Stimulated activated CD8-positive, alpha-beta memory T cell treated with anti-CD3 and anti-CD28 coated beads, Interleukin-4, amount 100 ng/mL, for 48 hours (primary cell): ENCODE measurements around the gene H1-8.

Experiments used
- DNase-seq: peaks from one replicate; pipeline ENCODE4 v3.0.0-alpha.2; 2020

The H1-8 gene

DNA sequence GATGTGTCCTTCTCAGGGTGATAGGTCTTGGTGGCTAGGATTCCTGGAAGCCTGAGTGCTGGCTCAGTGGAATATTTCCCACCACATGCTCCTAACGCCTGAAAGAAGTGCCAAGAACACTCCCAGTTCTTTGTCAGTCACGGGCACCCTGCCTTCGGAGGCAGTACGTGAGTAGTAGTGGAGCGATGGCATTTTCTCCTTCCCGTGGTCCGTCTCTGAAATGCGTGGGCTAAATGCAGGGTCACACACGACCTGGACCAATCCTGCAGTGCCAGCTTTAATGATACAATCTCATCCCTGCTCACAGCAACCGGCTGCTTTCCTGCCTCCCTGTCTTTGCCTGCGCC is 14.5 kb downstream of the H1-8 start:
- DNase-seq: no peak

DNA sequence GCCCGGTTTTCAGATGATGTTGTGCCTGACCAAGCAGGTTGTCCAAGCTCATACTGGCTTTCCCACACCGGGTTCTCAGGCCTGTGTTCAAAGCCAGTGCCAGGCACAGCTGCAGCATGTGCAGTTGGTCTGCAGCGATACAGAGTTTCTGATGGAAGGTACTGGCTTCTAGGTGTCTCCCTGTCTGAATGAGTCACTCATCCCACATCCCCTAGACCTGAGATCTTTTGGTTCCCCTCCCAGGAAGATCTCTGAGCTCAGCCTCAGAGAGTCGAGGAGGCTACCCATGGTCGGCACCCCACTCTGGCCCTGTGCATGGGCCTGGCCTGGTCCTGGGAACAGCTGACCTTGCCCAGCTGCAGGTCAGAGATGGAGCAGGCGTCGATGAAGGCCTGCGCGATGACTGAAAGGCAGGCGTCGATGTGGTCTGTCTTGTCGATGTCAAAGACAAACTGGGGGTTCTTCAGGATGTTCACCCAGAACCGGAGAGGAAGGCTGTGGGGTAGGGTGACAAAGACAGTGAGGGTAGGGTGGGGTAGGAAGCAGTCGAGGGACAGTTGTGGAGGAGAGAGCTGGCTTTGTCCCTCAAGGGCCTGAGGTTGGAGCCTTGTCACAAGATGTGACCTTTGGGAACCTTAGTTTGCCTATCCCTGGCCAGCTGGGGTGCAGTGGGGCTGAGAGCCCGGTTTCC is 15.3 kb downstream of the H1-8 start:
- no peak for DNase-seq

DNA sequence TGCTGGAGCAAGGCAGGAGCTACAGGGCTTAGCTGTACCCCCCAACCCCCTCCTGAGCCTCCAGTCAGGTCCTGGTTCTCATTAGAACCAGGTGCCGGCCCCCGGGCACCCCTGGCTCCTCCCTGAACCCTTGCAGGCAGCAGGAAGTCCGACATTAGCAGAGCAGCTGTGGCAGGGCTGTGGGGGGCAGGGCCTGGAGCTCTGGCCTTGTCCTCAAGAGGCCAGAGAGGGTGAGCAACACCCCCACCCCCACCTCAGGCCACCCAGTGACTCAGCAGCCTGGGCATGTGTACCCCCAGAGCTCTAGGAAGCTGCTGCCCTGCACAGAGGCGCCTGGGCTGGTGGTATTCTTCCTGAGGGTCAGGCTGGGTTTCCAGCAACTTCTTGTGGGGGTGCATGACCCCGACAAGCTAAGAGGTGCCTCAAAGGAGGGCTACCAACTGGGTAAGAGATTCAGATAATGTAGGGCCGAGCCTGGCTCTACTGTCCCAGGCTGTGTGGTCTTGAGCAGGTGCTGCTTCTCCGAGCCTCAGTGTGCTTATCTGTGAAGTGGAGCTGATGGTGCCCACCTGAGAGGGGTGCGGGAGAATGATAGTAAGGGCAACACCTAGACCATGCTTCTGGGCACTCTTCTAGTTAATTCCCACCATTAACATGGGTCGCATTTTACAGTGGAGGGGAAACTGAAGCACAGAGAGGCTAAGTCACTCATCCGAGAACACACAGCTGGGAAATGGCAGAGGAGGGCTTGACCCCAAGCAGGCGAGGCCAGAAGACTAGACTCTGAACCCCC is 16.0 kb downstream of the H1-8 start:
- DNase-seq: no peak

DNA sequence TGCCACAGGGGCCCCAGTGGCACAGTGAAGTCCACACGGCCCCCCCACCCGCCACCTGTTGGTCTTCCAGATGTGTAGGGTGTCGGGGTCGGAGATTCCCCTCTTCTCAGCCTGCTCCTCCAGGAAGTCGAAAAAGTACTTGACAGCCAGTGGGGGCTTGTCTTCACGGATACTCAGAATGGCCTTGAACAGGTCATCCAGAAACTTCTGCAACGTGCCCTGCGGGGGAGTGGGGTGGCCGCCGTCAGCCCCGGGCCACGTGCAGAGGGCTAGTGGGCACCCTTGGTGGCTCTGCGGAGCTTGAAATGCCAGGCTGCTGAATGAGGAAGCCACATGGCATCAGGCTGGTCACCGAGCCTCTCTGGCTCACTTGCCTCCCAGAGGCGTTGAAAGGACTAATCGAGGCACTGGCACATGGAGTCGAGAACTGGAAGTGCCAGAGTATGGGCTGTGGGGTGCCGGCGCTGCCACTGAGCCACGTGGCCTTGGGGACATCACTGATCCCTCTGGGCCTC is 16.6 kb downstream of the H1-8 start:
- DNase-seq: no peak

DNA sequence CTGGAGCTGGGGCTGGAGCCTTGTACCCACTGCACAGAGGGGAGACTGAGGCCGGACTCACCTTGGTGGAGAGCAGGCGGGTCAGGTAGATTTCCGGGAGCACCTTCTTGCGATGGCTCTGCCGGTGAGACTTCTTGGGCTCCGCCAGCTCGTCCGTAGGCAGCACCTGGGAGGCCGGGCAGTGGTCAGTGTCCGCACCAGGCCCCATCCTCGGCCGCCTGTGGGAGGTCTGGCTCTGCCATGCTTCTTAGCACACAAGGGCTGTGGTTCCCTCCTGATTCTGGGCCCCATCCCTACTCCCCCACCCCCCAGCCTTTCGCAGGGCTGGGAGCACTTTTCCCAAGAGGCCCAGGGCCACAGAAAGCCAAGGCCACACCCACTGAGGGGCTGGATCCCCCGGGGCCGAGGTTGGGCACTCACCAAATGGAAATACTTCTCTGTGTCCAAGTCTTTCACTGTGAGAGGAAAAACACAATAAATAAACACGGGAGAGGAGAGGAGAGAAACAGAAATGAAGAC is 17.4 kb downstream of the H1-8 start:
- no peak for DNase-seq

DNA sequence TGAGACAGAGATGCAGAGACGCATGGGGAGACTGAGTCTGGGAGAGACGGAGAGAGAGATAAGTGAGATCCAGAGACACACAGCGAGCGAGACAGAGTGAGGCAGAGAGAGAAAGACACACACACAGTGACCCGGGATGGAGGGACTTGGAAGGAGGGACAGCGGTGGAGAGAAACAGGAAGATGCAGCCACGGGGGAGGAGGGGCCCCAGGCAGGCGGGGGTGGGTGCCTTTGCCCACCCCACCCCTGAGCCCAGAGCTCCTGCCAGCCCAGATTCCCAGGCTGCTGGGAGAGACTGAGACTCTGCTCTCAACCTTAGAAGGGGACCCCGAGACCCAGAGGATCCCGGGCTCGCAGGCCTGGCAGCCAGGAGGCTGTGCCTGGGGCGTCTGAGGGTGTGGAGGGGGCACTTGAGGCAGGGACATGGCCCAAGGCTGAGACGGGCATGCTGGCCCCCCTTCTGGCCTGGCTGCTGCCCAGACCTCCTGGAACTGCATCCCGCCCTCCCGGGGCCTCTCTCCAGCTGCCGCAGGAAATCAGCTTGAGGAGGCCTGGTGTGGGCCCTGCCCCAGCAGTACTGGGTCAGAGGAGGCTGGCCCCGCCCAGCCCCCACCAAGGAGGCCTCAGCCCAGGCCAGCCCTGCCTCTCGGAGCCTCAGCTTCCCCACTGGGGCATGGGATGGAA is 18.1 kb downstream of the H1-8 start:
- no peak for DNase-seq

DNA sequence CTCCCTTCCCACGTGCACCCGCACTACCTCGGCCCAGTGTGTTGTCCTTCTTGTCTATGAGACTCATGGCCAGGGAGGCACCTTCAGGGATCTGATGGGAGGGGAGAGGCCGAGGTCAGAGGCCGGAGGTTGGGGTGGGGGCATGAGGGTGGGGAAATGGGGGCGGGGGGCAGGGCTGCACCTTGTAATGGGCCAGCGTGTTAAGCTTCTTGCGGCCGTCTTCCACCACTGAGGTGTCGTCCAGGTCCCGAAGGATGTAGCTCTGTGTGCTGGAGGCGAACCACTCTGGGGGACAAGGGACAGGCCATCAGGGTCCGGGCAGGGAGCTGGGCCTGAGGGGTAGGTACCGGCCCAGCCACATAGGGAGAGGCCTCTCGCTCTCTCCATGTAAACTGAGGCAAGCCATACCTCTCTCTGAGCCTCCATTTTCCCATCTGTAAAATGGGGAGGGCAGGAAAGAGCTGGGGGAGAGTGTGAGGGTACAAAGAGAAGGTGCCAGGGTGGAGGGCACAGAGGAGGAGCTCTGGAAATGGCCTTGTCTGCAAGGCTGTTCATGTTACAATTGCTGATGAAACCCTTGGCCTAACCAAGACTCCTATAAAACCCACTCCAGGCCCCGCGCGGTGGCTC is 18.8 kb downstream of the H1-8 start:
- DNase-seq: no peak

DNA sequence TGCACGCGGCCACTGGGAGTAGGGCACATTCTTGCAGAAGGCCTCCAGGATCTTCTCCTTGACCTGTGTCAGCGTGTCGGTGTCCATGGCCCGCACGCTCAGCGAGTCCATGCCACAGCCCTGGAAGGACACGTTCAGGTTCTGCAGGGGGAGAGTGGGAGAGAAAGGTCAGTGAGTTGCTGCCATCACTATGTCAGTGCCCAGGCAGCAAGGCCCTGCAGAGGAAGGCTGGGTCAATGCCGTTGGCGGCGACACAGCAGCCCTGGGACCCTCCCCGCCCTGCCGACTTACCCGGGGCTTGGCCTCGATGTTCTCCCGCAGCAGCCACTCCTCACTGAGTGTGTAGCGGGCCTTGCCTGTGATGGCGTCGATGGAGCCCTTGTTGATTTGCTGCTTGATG is 19.8 kb downstream of the H1-8 start:
- DNase-seq: no peak

DNA sequence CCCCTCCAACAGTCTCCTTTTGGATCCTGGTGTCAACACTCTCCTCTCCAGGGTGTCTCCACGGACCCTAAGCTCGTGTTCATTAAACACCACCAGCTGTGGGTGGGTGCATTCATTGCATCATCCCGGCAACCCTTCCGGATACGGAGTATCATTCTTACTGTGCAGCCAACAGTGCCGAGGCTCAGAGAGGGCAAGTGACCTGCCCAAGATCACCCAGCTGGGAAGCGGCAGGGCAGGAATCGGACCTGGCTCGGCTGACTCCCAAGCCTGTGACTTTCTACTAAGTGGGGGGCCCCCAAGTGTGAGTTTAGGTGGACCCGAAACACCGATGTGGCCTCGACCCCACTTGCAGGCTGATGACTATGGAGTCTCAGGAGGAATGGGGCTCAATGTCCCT is 20.4 kb downstream of the H1-8 start:
- DNase-seq: no peak

DNA sequence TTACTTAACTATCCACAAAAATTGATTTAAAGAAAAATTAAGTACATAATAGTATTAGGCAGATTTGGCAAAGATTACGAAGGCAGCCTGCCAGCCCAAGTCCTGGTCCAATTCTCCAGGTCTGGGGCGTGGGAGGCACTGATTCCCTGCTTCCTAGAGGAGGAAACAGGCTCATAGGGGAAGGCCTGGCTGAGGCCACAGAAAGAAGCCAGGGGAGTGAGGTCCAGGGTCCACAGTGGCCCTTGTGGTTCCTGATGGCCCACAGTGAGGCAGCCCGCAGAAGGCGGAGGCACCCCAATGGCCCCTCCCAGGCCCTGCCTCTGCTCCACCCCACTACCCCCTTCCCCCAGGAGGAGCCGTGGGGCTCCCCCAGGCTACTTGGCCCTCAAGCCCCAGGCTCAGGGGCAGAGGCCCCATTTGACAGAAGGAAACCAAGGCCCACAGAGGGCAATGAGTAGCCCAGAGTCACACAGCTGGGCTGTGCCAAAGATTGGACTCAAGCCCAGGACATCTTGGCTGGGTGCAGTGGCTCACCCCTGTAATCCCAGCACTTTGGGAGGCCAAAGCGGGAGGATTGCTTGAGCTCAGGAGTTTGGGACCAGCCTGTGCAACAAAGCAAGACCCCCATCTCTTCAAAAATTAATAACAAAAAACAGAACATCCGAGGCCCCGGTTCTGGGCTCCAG is 21.0 kb downstream of the H1-8 start:
- DNase-seq: no peak

DNA sequence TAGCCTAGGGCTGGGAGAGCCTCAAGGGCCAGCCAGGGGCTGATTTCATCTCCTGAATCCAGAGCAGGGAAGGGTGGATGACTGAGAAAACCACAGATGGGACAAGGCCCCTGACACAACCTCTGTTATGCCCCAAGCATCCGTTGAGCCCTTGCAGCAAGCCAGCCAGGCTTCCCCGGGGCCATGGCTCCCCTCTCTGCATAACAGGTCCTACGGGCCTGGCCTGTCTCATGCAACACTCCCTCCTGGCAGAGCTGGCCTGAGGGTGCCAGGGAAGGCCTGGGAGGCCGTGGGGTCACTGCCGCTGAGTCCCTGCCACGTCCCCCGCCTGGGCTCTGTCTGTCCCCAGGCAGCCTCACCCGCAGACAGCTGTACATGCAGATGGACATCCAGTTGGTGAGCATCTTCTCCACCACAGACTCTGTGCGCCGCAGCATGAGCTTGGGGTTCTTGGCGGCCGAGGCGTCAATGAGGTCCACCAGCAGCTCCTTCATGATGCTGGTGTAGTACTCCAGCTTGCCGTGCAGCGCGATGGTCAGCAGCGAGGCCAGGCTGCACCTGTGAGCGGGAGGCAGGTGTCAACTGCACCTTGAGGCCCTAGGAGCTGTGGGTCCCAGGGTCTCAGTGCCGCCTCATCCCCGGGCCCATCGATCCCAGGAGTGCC is 22.1 kb downstream of the H1-8 start:
- no peak for DNase-seq

DNA sequence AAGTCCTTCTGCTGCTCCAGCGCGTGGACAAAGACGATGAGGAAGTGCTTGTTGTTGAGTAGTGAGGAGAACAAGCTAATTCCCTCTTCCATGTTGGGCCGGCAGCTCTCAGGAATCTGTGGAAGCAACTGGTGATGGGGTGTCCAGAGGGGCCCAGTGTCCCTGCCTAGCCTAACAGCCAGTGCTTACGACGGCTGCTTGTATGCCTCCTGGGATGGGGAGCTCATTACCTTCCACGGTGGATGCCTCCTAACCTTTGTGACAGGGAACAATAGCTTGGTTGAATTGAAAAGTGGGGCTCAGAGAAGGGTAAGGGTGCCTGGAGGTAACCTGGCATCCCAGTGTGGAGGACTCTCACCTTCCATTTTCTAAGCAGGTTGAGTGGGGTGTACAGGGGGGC is 22.9 kb downstream of the H1-8 start:
- no peak for DNase-seq

DNA sequence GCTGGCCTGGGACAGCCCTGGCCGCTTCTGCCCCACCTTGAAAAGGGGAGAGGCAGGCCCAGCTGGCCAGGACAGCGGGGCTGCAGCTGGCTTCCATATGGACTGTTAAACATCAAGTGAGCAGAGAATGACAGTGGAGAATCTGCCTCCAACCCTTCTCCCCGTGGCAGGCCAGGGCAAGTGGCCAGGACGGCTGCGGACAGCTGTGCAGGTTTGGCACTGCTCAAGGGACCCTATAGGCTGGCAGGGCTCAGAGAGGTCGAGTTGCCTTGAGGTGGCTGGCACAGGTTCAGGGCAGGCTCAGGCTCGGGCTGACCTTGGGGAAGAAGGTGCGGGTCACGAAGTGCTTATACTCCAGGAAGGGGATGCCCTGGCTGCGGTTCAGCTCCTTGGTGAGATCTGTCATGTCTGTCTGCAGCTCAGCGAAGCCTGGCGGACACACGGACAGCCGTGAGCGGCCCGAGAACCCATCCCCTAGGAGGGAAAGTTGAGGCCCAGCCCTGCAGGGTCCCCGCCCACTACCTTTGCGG is 24.3 kb downstream of the H1-8 start:
- DNase-seq: no peak

DNA sequence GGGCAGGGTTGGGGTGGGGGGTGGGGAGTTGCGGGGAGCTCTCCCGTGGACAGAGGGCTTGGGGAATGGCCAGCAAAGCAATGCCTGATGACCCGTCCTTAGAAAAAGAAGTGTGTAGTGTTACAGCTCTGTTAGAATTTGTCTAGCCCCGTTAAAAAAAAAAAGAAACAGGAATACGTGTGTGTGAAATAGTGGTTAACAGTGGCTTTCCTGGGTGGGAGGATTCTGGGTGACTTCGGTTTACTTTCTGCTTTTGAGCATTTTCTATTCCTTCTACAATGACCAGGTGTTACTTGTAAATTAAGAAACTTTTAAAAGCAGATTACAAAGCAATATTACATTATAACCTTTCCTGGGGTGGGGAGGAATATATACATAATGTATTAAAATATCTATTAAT is 25.0 kb downstream of the H1-8 start:
- no peak for DNase-seq

DNA sequence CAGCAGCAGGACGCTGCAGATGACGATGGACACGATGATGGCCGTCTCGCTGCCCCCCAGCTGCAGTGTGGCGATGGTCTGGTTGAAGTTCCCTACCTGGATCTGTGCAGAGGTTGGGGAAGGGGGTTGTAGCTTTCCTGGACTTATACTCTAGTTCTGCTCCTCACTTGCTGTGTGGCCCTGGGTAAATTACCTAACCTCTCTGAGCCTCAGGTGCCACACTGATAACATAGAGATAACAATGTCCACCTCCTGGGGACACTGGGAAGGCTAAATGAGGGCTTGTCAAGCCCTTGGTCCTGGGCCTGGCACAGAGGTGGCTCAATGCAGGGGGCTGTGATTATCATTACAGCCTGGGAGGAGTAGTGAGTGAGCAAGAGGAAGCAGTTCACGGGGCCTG is 26.9 kb downstream of the H1-8 start:
- DNase-seq: no peak

DNA sequence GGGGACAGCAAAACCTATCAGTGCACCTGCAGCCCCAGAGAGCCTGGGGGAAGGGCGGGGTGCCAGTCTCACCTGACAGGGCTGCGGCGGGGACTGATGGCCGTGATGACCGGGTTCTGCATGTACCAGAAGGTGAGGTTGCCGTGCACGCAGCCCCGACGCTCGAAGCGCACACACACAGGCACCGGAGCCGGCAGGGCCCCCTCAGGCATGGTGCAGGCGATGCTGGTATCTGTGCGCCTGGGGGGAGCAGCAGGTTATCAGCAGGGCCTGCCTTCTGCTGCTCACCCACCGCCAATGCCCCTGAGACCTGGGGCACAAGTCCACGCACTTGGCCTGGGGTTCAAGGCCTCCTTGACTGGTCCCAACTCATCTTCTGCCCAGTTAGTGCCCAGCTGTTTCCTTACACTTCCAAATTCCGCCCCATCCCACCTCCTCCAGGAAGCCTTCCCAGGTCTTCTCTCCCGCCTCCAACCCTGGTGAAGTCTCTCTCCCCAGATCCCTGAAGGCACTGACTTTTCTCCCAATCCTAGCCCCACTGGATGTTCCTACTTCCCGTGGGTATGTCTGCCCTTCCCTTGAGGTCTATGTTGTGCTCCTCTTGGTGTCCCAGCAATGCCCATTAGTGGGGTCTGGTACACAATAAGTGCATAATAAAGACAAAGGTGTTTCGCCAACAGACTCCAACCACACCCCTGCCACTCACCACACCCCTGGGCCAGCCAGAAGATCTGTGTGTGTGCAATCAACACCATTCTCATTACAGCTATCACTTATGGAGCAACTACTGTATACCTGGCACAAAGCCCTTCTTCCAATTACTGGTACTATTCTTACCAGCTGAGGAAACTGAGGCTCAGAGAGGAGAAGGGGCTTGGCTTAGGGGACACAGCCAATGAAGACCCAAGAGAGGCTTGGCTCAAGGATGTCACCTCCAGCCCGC is 28.9 kb downstream of the H1-8 start:
- no peak for DNase-seq

DNA sequence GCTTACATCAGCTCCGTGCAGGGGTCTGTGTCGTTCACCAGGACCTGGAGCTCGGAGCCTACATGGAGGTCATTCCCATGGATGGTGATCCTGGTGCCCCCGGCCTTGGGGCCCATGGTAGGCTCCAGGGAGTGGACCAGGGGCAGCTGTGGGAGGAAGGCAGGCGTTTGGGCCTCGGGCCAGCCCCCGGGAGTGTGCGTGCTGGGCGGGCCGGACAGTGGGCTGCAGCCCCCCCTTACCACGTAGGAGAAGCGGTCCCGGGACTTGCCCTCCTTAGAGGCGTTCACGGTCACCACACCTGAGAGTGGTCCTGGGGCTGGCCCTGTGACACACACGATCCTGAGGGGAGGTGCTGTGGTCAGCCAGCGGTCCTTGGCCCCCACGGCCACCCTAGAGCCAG is 29.6 kb downstream of the H1-8 start:
- DNase-seq: no peak

DNA sequence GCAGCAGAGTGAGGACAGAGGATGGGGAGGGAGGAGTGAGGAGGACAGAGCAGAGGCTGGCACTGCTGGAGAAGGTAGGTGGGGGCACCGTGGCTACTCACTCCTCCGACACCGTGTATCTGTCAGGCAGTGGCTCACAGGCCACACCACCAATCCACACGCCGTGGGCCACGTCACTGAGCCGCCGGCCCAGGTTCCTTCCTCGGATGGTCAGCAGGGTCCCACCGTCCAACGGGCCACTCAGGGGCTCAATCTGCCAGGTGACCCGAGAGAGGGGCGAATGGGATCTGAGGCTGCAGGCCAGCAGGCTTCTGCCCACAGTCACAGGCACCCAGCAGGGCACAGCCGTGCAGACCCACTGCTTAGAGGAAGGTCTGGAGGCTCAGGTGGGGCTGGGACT is 30.5 kb downstream of the H1-8 start:
- no peak for DNase-seq

DNA sequence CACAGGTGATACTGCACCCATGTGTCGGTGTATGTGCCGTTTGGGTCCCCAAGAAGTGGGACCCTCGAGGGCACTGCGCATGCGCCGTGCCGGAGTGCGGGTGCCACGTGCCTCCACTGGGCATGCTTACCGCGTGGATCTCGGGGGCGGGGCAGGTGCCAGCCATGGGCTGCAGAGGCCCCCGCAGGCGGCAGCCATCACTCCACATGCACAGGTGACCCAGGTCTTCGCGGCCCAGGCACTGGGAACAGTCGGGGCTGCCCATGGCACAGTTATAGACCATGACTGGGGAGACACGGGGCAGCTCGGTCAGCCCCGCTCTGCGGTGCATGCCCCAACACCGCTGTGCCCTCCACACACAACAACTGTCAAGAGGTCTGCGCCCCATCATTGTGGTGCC is 31.2 kb downstream of the H1-8 start:
- no peak for DNase-seq

DNA sequence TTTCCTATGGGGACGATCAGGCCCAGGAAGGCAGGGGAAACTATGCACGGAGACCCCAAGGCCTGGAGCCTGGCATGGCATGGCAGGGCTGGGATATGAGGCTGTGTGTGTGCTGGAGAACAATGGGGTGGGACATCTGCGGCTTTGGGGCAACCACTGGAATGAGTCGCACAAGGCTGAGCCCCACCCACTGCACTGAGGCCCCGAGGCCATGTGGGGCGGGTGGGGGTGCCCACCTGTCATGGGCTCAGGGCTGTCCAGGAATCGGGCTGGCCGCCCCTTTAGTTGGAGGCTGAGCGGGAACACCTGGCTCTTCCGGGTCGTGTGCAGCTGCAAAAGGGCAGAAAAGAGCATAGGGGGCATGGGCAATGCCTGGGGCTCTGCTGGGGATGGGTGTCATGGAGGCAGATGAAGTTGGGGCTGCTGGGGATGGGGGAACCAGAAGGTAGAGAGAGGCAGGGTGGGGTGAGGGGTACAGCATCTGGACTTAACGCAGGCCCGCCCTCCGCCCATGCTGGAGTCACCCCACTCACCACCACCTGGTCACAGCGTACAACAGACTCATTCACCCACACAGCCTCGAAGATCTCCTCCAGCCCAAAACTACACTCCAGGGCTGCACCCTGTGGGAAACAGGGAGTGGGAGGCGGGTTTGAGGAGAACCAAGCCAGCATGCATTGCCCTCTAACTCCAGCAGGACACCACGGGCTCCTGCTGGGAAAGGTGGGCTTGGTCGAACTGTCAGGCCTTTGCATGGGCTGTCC is 32.4 kb downstream of the H1-8 start:
- DNase-seq: no peak
